Progenitor cell of endocrine pancreas (in vitro differentiated cells): Measurements from ENCODE around the gene MEI1. TPM values are rescaled to one million over a fixed set of nuclear protein-coding genes. Genes with fewer than 3 reads are reported as not detected.

Experiments
- DNase-seq: peaks from one replicate; pipeline ENCODE4 v3.0.0; 2021; ENCODE audit warnings: low spot score; ENCODE audit not compliant: unreplicated experiment
- H3K27ac Mint-ChIP-seq: 2 replicates; pipeline ENCODE4 v1.8.0; 2021; ENCODE audit warnings: mild to moderate bottlenecking, moderate library complexity, mixed read lengths
- H3K27me3 Mint-ChIP-seq: 2 replicates; pipeline ENCODE4 v1.8.0; 2021; ENCODE audit warnings: mixed read lengths
- H3K36me3 Mint-ChIP-seq: 2 replicates; pipeline ENCODE4 v1.8.0; 2022; ENCODE audit warnings: mixed read lengths; ENCODE audit not compliant: insufficient read depth
- H3K4me1 Mint-ChIP-seq: 2 replicates; pipeline ENCODE4 v1.8.0; 2021; ENCODE audit warnings: low read depth, mixed read lengths
- H3K4me3 Mint-ChIP-seq: 2 replicates; pipeline ENCODE4 v1.8.0; 2021; ENCODE audit warnings: low read depth, mild to moderate bottlenecking, moderate library complexity, mixed read lengths
- H3K9me3 Mint-ChIP-seq: 2 replicates; pipeline ENCODE4 v1.8.0; 2021; ENCODE audit warnings: low read depth, mixed read lengths
- CTCF ChIP-seq: fragments of 200-600 bp; sonication (generic); IDR thresholded peaks from one replicate; pipeline ENCODE4 v1.5.0; 2021; ENCODE audit warnings: antibody characterized with exemption, mild to moderate bottlenecking; ENCODE audit not compliant: unreplicated experiment
- total RNA-seq: library from RNA; stranded (reverse); gene quantifications from 2 replicates; pipeline ENCODE4 v1.2.1, GENCODE V29; 2021

The MEI1 gene
- total RNA-seq, 1 donor from 2014 or later = 1.0 TPM

- no peak for DNase-seq
- Mint-ChIP-seq H3K27me3 (no peaks in the 10 kb centered on the region), H3K27ac (no peak overlapping the region), H3K4me3 (peak overlapping the region; percentile 93), H3K4me1 (peaks cover 10% of the 10 kb centered on the region), H3K9me3 (no peaks in the 10 kb centered on the region), H3K36me3 (no peaks in the 10 kb centered on the region)
- no peak for TF ChIP-seq CTCF
Observed at GRCh38 chr22:41690476-41690875, 8.8 kb upstream of the MEI1 start.

- Mint-ChIP-seq H3K9me3 (no peaks in the 10 kb centered on the region), H3K27ac (no peak overlapping the region), H3K4me1 (peaks cover 2% of the 10 kb centered on the region), H3K36me3 (no peaks in the 10 kb centered on the region), H3K4me3 (no peak overlapping the region), H3K27me3 (no peaks in the 10 kb centered on the region)
- no peak for TF ChIP-seq CTCF
- no peak for DNase-seq
Observed at GRCh38 chr22:41695211-41695610, 4.1 kb upstream of the MEI1 start.

- peak overlapping the region; percentile 87 for H3K27ac Mint-ChIP-seq
- no peak overlapping the region for H3K4me3 Mint-ChIP-seq
- H3K27me3 Mint-ChIP-seq = peaks cover 3% of the 10 kb centered on the region
- H3K36me3 Mint-ChIP-seq = no peaks in the 10 kb centered on the region
- no peaks in the 10 kb centered on the region for H3K9me3 Mint-ChIP-seq
- no peak for DNase-seq
- no peak for TF ChIP-seq CTCF
- H3K4me1 Mint-ChIP-seq = peaks cover 2% of the 10 kb centered on the region
Observed at GRCh38 chr22:41696703-41697102, 2.6 kb upstream of the MEI1 start.

- Mint-ChIP-seq H3K9me3 (no peaks in the 10 kb centered on the region), H3K27me3 (peaks cover 4% of the 10 kb centered on the region), H3K4me3 (peak overlapping the region; percentile 10), H3K36me3 (no peaks in the 10 kb centered on the region), H3K27ac (peak overlapping the region; percentile 87), H3K4me1 (peaks cover 2% of the 10 kb centered on the region)
- peak; percentile 92 for DNase-seq
- peak; percentile 98 for TF ChIP-seq CTCF
Observed at GRCh38 chr22:41697126-41697775, 2.1 kb upstream of the MEI1 start.

- no peak overlapping the region for H3K4me3 Mint-ChIP-seq
- H3K27ac Mint-ChIP-seq = no peak overlapping the region
- H3K27me3 Mint-ChIP-seq = peaks cover 4% of the 10 kb centered on the region
- DNase-seq = no peak
- no peaks in the 10 kb centered on the region for H3K9me3 Mint-ChIP-seq
- no peak for TF ChIP-seq CTCF
- H3K36me3 Mint-ChIP-seq = no peaks in the 10 kb centered on the region
- H3K4me1 Mint-ChIP-seq = peaks cover 2% of the 10 kb centered on the region
Observed at GRCh38 chr22:41700108-41700364, 733 bp downstream of the MEI1 start.
